Activated CD4-positive, CD25-positive, alpha-beta regulatory T cell treated with anti-CD3 and anti-CD28 coated beads, Interleukin-2, amount 50 U/mL, for 16 hours (primary cell): Measurements from ENCODE around the gene ASB15.

ENCODE experiments used
- DNase-seq: peaks from one replicate; pipeline ENCODE4 v3.0.0-alpha.2; 2020; ENCODE audit warnings: low read depth, low spot score

Gene ASB15

DNA sequence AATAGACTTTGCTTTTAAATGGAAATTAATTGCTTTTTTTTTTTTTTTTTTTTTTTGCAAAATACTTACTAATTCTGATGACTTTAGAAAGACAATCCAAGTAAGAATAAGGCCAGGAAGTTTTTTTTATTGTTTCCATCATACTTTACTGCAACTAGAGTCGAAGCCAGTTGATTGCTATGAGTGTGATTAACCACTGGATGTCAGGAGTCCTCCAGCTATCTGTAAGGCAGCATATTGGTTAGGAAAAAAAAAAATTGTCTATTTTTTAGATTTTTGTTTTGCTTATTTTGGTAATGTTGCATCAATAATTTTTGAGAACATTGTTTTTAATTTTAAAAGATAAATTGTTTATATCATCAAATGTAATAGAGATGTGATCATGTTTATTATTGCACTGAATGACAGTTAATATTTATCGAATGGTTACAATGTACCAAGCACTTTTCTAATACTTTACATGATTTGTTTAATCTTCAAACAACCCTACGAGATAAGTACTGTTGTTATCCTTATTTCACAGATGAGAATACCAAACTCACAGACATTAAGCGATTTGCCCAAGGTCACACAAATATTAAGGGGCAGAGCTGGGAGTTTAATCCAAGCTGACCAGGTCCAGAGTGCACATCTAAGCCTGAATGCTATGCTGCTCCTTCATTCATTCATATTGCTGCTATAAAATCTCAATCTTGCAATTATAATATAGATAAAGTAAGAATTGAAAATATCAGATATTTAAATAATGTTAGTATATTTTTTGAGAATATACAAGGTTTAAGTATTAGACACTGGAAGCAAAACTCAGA is 34.1 kb downstream of the ASB15 start:
- no peak for DNase-seq

DNA sequence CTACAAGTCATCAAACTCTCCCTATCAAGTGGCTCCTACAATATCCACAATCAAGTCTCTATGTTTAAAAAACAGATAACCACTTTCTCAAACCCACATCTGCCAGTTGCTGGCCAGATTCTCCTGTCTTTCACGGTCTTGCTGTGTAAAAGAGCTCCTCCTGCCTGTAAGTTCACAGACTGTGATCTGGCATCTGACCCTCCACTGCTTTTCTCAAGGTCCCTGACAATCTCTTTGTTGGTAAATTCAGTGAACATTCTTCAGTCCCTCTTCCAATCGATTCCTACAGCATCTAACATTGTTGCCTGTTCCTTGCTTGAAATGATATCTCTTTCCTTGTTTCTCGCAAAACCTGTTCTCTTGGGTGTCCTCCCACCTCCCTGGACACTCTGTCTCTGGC is 35.6 kb downstream of the ASB15 start:
- no peak for DNase-seq

DNA sequence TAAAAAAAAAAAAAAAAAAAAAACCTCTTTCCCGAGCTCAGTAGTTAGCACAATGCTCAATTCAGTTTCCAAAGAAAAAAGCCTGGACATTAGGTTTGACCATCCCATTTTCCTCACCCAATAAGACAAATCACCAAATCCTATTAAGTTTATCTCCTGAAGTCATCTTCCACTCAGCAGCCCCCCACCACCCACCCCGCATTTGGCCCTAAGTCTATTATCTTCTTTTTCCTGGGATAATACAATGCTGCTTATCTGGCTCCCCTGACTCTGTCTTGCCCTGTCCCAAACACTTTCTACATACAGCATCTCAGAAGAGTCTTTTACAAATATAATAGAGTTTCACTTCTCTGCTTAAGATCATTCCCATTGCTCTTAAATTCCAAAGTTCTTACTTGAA is 36.3 kb downstream of the ASB15 start:
- DNase-seq, result no peak

DNA sequence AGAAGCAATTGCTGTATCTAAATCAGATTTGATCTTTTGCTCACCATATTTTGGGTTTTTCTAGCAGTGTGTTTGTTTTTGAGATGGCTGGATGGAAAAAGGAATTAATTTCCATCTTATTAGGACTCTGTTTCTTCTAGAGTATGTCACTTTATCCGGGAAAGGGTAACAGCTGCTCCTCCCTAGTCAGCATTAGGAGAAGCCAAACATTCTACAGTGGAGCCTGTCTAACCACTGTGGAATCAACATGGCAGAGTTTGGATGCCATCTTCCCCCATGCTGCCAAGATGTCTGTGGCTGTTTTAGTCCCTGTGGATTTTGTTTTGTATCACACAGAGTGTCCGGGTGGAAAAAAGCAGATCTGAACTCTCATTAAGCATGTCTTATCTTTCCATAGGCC is 38.0 kb downstream of the ASB15 start:
- DNase-seq, result no peak

GRCh38 chr7:123640583-123640982 is 39.0 kb downstream of the ASB15 start:
- no peak for DNase-seq

- no peak for DNase-seq
Measured at GRCh38 chr7:123641901-123642300, 40.3 kb downstream of the ASB15 start.

- no peak for DNase-seq
Measured at GRCh38 chr7:123643495-123644441, 42.1 kb downstream of the ASB15 start.

GRCh38 chr7:123645516-123645915 is 43.9 kb downstream of the ASB15 start:
- DNase-seq, result no peak

GRCh38 chr7:123647106-123647730 is 45.6 kb downstream of the ASB15 start:
- DNase-seq, result no peak

DNA sequence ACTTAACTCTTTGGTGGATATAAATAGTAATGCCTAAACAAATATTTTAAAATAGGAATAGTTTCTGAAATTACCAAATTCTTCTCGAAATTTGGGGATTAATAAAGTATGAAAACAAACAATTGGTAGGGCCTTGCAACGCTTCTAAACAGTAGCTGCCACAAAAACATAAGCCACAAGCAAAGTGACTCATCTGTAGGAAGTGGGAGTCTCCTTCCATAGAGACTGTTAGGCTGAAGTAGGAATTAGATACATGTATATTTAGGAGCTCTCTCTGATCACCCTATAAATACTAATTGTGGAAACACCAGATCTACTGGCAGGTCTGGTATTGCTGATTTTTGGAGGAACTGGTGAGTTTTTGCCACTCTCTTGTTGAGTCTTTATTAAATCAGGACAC is 48.3 kb downstream of the ASB15 start:
- no peak for DNase-seq

DNA sequence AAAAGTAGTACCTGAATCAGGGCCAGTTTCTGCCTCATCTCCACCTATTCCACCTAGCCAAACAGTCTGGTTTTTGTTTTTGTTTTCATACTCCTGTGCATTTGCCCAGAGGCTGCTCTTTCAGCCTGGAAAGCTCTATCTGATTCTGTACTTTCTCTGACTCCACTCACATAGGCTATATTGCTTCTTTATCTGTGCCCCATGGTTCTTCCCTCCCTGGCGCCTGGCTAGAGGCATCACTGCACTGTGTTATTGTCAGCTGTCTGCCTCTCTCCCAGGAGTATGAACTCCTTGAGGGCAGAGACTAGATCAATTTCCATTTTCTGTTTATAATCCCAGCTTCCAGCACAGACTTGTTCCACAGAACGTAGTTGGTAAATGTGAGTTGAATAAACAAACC is 49.0 kb downstream of the ASB15 start:
- DNase-seq, result no peak

DNA sequence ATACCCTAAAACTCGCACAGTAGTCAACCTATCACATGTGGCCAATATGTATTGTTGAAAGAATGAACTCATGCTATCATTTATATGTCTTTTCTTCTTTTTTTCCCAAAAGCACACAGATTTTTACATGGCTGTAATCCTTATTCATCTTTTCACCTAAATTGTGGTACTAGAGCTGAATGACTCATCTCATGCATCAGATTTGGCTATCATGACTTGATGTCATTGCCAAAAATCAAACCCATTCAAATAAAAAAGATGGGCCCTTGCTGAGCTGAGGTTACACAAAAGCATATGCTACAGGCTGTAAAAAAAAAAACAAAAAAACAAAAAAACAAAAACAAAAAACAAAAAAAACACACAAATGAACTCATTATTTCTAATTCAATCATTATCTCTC is 50.8 kb downstream of the ASB15 start:
- no peak for DNase-seq

DNA sequence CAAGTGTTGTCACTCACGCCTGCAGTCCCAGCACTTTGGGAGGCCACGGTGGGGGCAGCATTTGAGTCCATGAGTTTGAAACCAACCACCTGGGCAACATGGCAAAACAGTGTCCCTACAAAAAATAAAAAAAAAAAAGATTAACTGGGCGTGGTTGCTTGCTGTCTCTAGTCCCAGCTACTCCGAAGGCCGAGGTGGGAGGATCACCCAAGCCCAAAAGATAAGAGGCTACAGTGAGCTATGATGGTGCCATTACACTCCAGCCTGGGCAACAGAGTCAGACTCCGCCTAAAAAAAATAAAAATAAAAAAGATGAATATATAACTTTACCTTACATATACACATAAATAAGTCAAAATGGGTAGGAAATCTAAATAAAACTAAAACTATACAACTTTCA is 51.5 kb downstream of the ASB15 start:
- no peak for DNase-seq

GRCh38 chr7:123655614-123656013 is 54.0 kb downstream of the ASB15 start, which contains the start of gene LMOD2:
Gene LMOD2 (plus strand): TSS chr7:123655866. CDS start chr7:123655964, 98 bp downstream.
- DNase-seq, result no peak

DNA sequence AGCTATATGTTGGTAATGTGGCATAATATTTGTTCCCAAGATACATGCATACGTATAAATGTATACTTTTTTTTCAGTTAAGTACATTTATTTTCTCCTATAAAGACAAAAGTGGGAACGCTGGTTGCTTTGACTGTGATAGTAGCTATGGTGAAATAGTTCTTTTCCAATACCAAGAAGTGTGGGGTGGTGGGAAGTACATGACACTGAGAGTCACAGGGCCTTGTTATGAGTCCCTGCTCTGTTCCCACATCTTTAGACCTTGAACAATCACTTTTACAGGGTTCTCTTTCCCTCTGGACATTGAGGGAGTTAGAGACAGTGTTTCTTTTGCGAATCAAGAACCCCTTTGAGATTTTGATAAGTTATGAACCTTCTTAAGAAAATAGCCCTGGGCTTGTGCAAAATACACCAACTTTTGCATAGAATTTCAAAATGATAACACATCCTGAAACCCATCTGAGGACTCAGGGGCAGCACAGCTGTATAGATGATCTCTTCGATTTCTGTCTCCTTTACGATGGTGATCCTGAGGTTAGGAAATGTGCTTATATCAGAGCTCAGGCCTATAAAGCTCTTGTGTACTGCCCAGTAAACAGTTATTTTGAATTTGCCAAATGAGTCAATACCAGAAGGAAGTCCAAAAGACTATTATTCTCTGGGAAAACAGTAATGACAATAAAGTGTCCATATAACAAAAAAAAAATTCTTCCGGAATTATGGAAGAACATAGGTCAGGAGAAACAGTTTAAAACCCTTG is 55.1 kb downstream of the ASB15 start:
- DNase-seq, result no peak

- DNase-seq, result no peak
Measured at GRCh38 chr7:123657304-123657685, 55.7 kb downstream of the ASB15 start.

- no peak for DNase-seq
Measured at GRCh38 chr7:123658023-123658422, 56.4 kb downstream of the ASB15 start.

DNA sequence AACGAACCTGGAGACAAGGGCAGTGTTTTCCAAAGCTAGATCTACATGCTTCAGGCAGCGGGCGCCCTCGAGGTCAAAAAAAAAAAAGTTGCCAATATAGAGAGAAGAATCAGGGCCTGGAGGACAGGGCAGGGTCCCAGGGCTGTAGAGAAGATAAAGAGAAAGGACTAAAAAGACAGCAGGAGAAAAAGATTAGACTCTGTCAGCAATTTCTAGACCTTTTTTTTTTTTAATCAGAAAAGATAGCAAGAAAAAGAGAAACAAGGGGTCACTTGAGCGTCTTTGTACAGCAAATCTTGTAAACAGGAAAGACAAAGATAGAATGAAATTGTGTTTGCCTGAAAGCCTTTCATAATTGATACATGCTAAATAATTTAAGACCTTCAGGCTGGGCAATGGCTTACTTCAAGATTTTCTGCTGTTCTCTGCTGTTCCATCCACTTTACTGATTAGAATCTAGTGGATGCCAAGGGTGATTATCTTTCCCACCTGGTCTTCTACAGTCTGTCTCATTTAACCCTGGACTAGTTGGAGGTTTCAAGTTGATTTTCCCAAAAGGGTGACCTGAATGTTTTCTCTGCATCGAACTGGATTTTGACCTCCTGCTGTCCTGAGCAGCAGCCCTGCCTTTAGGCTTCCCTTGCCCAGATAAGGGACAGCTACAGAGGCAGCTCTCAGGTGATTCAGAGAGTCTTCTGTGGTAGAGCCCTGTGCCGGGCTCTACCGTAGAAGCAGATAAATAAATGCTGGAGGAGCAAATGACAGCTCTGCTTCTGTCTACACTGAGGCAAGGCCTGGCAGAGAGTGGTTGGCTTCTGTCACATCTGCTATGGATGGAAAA is 59.1 kb downstream of the ASB15 start:
- no peak for DNase-seq

DNA sequence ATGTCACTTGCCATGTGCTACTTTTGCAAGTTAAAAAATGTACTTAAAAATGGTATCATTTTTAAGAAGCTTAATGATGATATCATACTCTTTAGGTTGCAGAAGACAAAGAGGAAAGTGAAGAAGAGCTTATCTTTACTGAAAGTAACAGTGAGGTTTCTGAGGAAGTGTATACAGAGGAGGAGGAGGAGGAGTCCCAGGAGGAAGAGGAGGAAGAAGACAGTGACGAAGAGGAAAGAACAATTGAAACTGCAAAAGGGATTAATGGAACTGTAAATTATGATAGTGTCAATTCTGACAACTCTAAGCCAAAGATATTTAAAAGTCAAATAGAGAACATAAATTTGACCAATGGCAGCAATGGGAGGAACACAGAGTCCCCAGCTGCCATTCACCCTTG is 60.1 kb downstream of the ASB15 start:
- DNase-seq, result no peak

DNA sequence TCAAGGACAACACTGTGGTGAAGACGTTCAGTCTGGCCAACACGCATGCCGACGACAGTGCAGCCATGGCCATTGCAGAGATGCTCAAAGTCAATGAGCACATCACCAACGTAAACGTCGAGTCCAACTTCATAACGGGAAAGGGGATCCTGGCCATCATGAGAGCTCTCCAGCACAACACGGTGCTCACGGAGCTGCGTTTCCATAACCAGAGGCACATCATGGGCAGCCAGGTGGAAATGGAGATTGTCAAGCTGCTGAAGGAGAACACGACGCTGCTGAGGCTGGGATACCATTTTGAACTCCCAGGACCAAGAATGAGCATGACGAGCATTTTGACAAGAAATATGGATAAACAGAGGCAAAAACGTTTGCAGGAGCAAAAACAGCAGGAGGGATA is 60.7 kb downstream of the ASB15 start:
- no peak for DNase-seq

DNA sequence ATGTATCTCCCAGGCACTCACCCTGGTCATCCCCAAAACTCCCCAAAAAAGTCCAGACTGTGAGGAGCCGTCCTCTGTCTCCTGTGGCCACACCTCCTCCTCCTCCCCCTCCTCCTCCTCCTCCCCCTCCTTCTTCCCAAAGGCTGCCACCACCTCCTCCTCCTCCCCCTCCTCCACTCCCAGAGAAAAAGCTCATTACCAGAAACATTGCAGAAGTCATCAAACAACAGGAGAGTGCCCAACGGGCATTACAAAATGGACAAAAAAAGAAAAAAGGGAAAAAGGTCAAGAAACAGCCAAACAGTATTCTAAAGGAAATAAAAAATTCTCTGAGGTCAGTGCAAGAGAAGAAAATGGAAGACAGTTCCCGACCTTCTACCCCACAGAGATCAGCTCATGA is 61.1 kb downstream of the ASB15 start:
- no peak for DNase-seq
